HG02588 (cell line): ENCODE measurements around the gene RDH16.
"Not testable (repeated sequence)": the region's sequence is repeated elsewhere in the genome, so short reads cannot be mapped to it uniquely, and the experiment has no call there.

Experiments
- ATAC-seq: cut with Tn5 transposase; IDR thresholded peaks from one replicate; pipeline ENCODE4 v1.9.1; 2021; ENCODE audit warnings: mild to moderate bottlenecking, moderate library complexity; ENCODE audit not compliant: unreplicated experiment

Gene RDH16

GRCh38 chr12:56954958-56955355, 2.5 kb downstream of the RDH16 start:
- no peak for ATAC-seq

DNA sequence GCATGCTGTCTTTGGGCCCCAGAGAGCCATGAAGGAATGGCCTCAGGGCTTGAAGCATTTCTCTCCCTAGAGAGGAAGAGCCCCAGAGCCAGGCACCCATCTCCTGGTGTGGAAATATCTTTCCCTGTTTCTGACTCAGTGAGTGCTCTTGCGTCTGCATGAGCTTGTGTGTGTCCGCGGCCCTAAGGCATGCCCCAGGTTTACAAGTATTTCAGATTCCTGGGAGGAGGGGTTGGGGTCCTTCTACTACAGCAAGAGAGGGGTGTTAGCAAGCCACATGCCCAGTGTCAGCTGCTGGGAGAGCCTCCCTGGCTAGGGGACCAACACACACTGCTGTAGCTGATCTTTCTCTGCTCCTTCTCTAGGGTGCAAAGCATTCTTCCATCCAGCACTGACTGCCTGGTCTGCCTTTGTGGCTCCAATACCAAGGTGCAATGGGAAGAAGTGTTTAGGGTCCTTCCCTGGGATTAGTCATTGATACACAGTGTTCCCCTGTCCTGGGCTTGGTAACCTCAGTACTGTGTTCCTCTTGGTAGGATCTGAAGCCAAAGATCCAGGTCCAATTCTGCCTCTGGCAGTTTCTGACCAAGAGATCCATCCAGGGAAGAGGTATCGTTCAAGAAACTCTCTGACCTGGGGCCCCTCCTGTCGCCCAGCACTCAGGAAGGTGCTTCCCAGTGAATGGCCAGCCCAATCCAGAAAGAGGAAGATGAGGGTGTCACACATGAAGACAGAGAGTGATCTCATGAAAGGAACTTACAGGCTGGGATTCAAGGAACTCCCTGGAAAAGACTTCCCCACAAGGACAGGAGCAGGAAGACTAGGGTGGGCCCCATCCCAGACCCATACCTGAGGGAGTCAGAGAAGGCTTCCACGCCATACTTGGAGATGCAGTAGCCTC, 3.1 kb downstream of the RDH16 start:
- no peak for ATAC-seq

DNA sequence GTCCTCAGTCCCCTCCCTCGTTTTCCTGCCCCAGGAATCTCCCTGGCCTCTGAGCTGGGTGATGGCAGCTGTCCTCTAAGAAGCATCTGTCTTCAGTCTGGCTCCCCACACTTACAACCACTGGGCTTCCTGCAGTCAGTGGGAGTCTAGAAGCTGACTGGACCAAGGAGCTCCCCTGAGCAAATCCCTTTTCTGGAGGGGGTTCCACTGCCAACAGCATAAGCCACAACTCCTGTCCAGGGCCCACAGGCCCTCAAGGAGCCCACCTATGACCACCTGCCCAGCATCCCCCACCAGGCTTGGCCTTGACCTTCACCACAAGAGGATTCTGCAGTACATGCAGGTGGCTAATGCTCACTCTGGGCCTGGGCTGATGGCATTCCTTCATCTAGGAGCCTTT, 4.1 kb downstream of the RDH16 start:
- ATAC-seq = no peak

DNA sequence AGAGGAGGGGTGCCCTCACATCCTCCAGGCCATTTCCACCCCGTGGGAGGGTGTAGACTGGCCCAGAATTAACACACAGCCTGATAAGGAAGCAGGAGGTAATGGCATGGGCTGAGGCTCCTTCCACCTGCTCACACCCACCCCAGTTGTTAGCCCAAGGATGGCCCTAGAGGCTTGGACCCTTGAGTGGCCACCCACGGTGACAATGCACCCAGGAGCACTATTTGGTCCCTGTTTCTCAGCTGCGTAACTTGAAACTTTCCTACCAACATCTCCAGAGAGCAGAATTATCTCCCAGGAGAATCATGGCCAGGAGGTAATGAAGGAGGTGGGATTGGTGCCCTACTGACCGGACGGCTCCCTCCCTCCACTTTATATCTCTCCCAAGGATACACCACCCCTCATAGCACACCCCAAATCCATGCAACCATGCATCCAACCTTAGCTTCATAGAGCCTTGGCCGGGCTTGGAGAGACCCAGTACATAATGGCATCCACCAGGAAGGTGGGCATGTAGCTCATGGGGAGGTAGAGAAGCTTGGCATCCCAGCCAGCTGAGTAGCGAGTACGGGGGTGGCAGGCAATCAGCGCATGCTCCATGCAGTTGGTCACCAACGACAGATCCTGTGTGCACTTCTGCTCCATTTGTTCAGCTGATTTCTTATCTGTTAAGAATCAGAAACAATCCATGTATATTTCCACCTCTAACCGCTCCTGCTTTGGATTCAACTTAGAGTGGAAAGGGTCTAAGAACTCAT, 5.6 kb downstream of the RDH16 start:
- no peak for ATAC-seq

DNA sequence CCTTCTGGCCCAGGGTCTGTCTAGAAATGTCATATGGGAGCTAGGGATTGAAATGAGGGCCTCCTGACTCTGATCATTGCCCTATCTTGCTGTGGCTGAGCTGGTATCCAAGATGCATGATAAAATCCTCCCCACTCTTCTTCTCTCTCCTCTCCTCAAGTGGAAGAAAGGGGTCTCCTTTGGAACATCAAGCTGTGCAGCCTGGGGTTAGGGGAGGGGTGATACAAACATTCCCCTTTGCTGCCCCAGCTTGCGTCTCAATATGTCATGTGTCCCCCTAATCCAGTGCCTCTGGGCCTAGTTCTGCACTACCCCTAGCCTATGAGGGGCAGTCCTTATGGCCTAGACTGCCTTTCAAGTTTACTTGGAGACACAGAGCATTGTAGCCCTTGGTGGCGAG, 8.5 kb downstream of the RDH16 start:
- no peak for ATAC-seq

- ATAC-seq = no peak
Measured at GRCh38 chr12:56948457-56948777, 9.0 kb downstream of the RDH16 start.

DNA sequence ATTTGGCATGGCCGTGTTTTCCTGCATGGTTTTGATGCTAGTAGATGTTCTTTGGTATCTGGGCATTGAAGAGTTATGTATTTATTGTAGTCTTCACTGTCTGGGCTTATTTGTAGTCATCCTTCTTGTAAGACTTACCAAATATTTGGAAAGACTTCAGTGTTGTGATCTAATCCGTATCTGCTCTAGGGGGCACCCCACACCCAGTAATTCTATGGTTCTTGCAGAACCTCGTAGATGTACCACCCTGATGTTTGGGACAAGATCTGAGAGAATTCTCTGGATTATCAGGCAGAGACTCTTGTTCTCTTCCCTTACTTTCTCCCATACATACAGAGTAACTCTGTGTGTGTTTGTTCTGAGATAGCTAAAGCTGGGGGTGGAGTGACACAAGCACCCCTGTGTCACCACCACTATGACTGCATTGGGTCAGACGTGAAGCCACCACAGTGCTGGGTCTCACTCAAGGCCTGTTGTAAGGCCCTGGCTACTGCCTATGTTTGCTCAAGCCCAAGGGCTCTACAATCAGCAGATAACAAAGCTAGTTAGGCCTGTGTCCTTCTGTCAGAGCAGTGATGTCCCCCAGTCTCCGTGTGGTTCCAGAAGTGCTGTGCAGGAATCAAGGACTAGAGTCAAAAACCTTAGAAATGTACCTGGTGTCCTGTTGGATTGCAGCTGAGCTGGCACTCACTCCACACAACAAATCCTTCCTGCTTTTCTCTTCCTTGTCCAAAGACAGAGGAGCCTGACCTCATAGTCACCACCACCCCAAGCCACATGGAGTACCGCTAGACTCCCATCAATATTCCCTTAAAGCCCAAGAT, 9.6 kb downstream of the RDH16 start:
- ATAC-seq = no peak

GRCh38 chr12:56943878-56944277, 13.5 kb downstream of the RDH16 start:
- no peak for ATAC-seq

GRCh38 chr12:56943374-56943773, 14.0 kb downstream of the RDH16 start:
- ATAC-seq = not testable (repeated sequence)

DNA sequence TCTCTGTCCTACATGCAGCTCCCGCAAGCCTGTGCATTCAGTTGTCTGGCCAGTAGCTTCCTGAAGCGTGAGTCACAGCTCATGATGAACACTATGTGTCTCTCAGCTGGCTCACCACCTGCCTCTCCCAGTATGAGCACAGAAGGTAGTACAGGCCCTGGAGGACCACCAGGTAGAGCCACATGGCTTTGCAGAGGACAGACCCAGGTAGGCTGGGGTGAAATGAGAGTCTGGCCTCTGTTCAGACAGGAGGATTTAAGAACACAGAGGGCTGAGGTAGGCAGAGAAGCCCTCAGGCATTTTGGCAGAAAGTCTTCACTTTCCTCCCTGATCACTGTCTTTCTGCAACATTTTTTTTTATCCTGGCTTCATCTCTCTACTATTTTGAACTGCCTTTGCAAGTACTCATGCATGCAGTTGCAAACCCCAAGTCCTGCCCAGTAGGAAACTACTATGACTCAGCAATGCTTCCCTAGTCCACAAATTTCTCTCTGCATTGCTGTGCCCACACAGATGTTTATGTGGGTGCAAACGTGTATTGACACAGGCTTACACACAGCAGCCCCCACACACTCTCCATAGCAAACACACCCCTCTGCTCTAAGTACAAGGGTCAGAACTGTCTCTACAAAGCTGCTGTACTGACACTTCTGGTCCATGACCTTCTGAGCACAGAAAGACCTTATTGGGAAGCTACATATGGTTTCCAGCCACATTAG, 15.9 kb downstream of the RDH16 start:
- no peak for ATAC-seq

DNA sequence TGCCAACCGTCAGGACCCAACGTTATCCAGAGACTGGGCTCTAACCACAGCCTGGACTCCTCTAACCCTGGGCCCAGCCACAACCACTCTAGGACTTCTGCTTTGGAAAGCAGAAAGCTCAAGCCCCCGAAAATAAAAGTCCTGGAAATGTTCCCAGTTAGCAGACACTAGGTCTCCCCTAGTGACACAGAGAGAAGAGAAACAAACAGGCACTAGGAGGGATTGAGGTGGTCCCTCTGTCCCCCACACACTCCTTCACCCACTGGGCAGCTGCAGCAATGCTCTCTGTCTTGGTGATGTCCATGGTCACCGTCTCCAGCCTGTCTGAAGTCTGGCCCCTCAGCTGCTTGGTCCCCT, 16.5 kb downstream of the RDH16 start:
- not testable (repeated sequence) for ATAC-seq

DNA sequence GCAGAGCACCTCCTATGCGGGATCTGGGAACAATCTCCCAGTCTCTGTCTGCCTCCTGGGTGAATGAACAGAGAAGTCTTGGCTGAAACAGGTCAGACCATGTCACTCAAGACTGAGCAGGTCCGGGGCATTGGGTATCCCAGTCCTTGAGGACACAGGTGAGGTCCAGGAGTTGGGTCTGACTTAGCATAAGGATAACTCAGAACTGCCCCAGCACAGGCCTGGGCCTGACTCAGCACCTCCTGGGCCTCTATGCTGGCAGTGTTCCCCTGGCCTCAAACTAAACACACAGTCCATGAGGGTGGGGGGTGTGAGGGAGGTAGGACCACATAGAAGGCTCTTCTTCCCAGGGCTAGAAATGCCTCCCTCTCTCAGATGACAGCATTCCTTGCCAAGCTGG, 21.7 kb downstream of the RDH16 start:
- ATAC-seq = no peak

DNA sequence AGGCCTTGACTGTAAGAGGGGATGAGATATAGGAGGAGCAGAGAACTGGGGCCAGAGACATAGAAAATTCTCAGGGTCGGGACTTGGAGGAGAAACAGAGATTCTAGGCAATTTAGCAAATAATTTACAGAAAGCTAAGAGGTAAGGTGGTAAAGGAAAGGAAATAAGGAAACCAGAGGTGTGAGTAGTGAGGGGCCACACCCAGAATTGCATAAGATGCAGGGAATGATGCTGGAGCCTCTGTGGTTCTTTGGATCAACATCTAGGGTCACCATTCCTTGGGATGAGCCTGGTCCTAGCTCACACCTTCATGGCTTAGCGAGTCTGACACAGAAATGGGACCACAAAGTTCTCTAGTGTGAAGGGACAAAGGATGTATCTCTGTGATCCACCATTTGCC, 22.3 kb downstream of the RDH16 start:
- no peak for ATAC-seq

DNA sequence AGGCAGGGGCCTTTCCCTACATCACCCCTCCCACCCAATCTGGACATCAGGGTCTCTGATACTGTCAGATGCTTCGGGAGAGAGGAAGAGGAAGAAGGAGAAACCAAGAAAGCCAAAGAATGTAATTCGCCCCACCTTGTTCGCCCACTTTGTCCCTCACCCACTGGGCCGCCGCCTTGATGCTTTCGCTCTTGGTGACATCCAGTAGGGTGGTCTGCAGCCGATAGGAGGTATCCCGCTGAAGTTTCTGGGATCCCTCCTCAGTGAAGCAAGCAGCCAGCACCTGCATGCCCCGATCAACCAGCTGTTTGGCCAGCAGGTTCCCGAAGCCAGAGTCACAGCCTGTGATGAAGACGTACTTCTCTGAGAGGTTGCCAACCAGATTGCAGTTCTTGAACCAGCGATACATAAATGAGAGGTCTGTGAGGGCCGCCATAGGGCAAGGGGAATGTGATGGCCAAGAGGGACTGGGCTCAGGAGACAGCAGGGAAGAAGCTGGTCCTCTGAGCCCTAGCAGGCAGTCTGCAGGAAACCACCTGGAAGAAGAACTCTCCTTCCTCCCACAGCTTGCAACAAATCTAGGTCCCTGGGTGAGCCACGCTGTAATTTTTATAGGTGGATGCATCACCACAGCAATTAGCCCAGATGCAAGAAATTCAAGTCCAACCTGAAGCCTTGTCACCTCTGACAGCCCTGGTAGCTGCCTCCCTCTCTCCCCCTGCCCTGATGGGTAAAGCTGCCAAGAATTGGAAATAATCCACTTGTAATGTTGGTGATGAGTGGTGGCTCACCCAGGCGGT, 23.4 kb downstream of the RDH16 start, which contains the start of gene SDR9C7:
Gene SDR9C7 (minus strand): TSS at position 583 of the 800 bp plus-strand sequence. CDS start 147 bp downstream, at position 436.
- ATAC-seq = no peak

DNA sequence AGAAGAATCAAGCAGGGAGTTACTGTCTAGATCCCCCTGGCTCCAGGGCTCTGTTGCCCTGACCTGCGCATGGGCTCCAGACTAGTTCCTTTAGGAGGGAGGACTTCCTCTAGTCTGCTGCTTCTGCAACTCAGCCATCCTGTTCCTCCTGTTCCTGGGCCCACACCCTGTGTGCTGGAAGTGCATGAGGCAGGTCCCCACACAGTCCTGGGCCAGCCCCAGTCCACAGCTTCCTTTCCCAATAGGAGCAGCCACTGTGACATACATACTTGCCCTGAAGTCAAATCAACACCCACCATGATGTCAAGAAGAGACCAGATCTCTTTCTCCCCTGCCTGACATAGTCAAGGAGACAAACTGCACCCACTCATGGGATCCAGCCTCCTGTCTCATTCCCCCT, 24.5 kb downstream of the RDH16 start:
- no peak for ATAC-seq

- ATAC-seq = no peak
Measured at GRCh38 chr12:56932146-56932545, 25.3 kb downstream of the RDH16 start.

DNA sequence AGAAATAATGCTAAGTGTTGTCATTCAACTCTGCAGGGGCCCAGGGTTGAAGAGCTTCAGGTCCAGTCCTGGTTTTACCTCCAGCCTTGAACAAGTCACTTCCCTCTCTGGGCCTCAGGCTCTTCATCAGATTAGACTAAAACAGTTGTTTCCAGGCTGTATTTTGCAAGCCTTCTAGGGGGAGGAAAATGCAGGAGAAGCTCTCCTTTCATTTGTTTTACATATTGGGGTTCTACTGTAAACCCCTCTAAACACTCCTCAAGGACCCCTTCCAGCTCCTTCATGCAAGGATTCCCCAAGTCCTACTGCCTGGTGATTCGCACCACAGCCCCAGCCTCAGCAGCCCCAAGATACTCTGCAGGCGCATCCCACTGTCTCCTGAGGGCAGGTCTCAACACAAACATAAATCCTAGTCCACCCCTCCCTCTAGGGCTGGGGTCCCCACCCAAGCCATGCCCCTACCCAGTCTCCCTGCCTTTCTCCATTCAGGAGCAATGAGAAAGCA, 25.9 kb downstream of the RDH16 start:
- ATAC-seq = no peak

DNA sequence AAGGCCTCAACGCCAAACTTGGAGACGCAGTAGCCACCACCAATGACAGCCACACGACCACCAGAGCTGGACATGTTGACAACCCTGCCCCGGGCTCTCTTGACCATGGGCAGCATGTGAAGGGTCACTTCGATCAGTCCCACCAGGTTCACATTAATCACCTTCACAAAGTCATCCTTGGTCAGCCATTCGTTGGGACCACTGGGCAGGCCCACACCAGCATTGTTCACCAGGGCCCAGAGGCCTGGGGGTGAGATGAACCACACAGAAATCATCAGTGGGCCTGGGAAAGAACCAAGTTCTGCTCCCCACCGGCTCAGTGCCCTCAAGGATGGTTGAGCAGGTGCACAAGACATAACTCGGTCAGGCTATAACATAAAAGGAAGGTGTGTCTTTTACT, 27.2 kb downstream of the RDH16 start:
- ATAC-seq = no peak

DNA sequence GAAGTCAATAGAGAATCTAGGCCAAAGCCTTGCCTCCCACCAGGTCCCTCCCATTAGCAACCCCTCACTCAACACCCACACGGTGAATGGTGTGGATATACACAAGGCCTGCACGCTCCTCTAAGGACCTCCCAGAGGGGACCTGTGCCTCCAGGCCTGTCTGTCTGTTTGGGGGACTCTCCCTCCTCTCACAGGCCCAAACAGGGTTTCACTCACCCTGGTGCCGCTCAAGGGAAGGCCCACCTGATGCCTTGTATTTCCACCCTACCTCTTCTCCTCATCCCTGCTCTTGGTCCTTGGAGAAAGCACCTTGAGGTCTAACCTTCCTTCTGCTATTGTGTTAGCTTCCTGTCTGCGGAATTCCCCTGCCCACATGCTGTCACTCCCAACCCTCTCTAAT, 27.6 kb downstream of the RDH16 start:
- no peak for ATAC-seq

- no peak for ATAC-seq
Measured at GRCh38 chr12:56928262-56928661, 29.1 kb downstream of the RDH16 start.
